Fibroblast of pulmonary artery (primary cell): Measurements from ENCODE around the gene NFIA.

Source experiments
- DNase-seq: peaks from one replicate; pipeline ENCODE4 v3.0.0-alpha.2; 2010; ENCODE audit warnings: low read depth
- H3K4me3 ChIP-seq: replicated peaks from 2 replicates; pipeline ENCODE4 v1.5.1; 2011; ENCODE audit warnings: low read depth, mild to moderate bottlenecking, control low read depth, low read length, moderate library complexity
- CTCF ChIP-seq: IDR thresholded peaks from 2 replicates; pipeline ENCODE4 v1.5.1; 2011; ENCODE audit warnings: mild to moderate bottlenecking, control low read depth, low read length, inconsistent platforms; ENCODE audit errors: missing control alignments

Gene NFIA

GRCh38 chr1:61348025-61348665, 265.8 kb downstream of the NFIA start:
- DNase-seq, result no peak
- TF ChIP-seq CTCF, result no peak
- no peak overlapping the region for H3K4me3 ChIP-seq

- TF ChIP-seq CTCF, result no peak
- no peak overlapping the region for H3K4me3 ChIP-seq
- DNase-seq, result no peak
Observed at GRCh38 chr1:61352845-61353435, 270.6 kb downstream of the NFIA start.

- no peak for TF ChIP-seq CTCF
- no peak for DNase-seq
Observed at GRCh38 chr1:61353797-61354406, 271.5 kb downstream of the NFIA start.

GRCh38 chr1:61356016-61356415, 273.7 kb downstream of the NFIA start:
- H3K4me3 ChIP-seq, result no peak overlapping the region
- no peak for TF ChIP-seq CTCF
- no peak for DNase-seq

More at GRCh38 chr1:61353797-61354406, 271.5 kb downstream of the NFIA start:
- no peak overlapping the region for H3K4me3 ChIP-seq

GRCh38 chr1:61356995-61357394, 274.6 kb downstream of the NFIA start:
- DNase-seq, result no peak
- H3K4me3 ChIP-seq, result no peak overlapping the region
- TF ChIP-seq CTCF, result no peak

- DNase-seq, result no peak
- no peak for TF ChIP-seq CTCF
- no peak overlapping the region for H3K4me3 ChIP-seq
Observed at GRCh38 chr1:61357539-61357938, 275.2 kb downstream of the NFIA start.
